OCI-LY7 (cell line): Measurements from ENCODE around the gene SMG9. TPM values are rescaled to one million over a fixed set of nuclear protein-coding genes. Genes with fewer than 3 reads are reported as not detected.
A peak's percentile ranks its signal among the peaks of the same experiment; 100 is the strongest.

Experiments
- BruUV-seq: library from RNA; stranded (reverse); fragments of 400-500 nt; replicated peaks from 2 replicates; lab custom pipeline; 2021; lab: Mats Ljungman, UMichigan
- CTCF ChIA-PET: fragments of 300-600 bp; sonication (Branson Sonifier 250); formaldehyde crosslinking; loops from one replicate; lab custom pipeline; 2022; ENCODE audit warnings: antibody characterized with exemption; ENCODE audit not compliant: unreplicated experiment; lab: Charles Lee
- POLR2A ChIA-PET: fragments of 300-600 bp; sonication (Branson Sonifier 250); formaldehyde crosslinking; loops from one replicate; lab custom pipeline; 2022; ENCODE audit warnings: antibody characterized with exemption; lab: Charles Lee
- DNase-seq: peaks from one replicate; pipeline ENCODE4 v3.0.0-alpha.2; 2015; ENCODE audit warnings: low spot score
- H2AFZ ChIP-seq: fragments of 200-600 bp; sonication (generic), shearing (Covaris generic); 2 replicates; pipeline ENCODE4 v1.6.1; 2014; ENCODE audit warnings: mild to moderate bottlenecking, antibody characterized with exemption, low read length, moderate library complexity
- H3K27ac ChIP-seq: fragments of 200-600 bp; sonication (generic); 2 replicates; pipeline ENCODE4 v1.5.1; 2014; ENCODE audit warnings: mixed run types, low read depth, mild to moderate bottlenecking, moderate library complexity, low read length, inconsistent platforms; ENCODE audit not compliant: poor library complexity, severe bottlenecking
- H3K36me3 ChIP-seq: fragments of 200-600 bp; sonication (generic); 2 replicates; pipeline ENCODE4 v1.6.1; 2014; ENCODE audit warnings: mild to moderate bottlenecking, antibody characterized with exemption, low read length, moderate library complexity, mixed read lengths; ENCODE audit not compliant: insufficient read depth
- H3K4me1 ChIP-seq: fragments of 200-600 bp; sonication (generic); 2 replicates; pipeline ENCODE4 v1.5.1; 2014; ENCODE audit warnings: mild to moderate bottlenecking, low read length; ENCODE audit not compliant: insufficient read depth, poor library complexity, severe bottlenecking
- H3K4me2 ChIP-seq: fragments of 200-600 bp; sonication (generic); 2 replicates; pipeline ENCODE4 v1.6.1; 2014; ENCODE audit warnings: mild to moderate bottlenecking, low read length
- H3K4me3 ChIP-seq: fragments of 200-600 bp; sonication (generic); 2 replicates; pipeline ENCODE4 v1.5.1; 2014; ENCODE audit warnings: mild to moderate bottlenecking, low read depth, low read length; ENCODE audit not compliant: poor library complexity, severe bottlenecking
- H3K79me2 ChIP-seq: fragments of 200-600 bp; sonication (generic); 2 replicates; pipeline ENCODE4 v1.6.1; 2016; ENCODE audit warnings: low read depth, mild to moderate bottlenecking, low read length, moderate library complexity, mixed read lengths; ENCODE audit not compliant: insufficient read depth
- H3K9me2 ChIP-seq: fragments of 200-600 bp; sonication (generic); 2 replicates; pipeline ENCODE4 v1.6.1; 2016; ENCODE audit warnings: mild to moderate bottlenecking, low read length, mixed read lengths; ENCODE audit not compliant: insufficient read depth
- H3K9me3 ChIP-seq: fragments of 200-600 bp; sonication (generic); 2 replicates; pipeline ENCODE4 v1.6.1; 2014; ENCODE audit warnings: mild to moderate bottlenecking, mixed run types, low read length, mixed read lengths
- H4K20me1 ChIP-seq: fragments of 200-600 bp; sonication (generic); 2 replicates; pipeline ENCODE4 v1.6.1; 2014; ENCODE audit warnings: mild to moderate bottlenecking, antibody characterized with exemption, low read length, moderate library complexity, mixed read lengths; ENCODE audit not compliant: insufficient read depth
- CTCF ChIP-seq: fragments of 200-600 bp; sonication (generic); conservative IDR thresholded peaks from 2 replicates; pipeline ENCODE4 v1.5.1; 2014; ENCODE audit warnings: mild to moderate bottlenecking, antibody characterized with exemption, low read length, moderate library complexity, mixed read lengths
- EZH2phosphoT487 ChIP-seq: fragments of 200-600 bp; sonication (generic); IDR thresholded peaks from 2 replicates; pipeline ENCODE4 v1.6.1; 2018; ENCODE audit warnings: low read depth, borderline replicate concordance, mild to moderate bottlenecking, mixed run types, antibody characterized with exemption, low read length, moderate library complexity, mixed read lengths
- intact Hi-C: fragments of 100-400 bp; cut with micrococcal nuclease; formaldehyde crosslinking; loops from one replicate; pipeline ENCODE4 v1.10.0; 2022; ENCODE audit not compliant: unreplicated experiment
- total RNA-seq, 2 experiments: library from RNA; depleted of rRNA in 1 of 2; stranded (reverse); fragments of >200 nt in 1 of 2; shearing (Covaris generic) in 1 of 2; gene quantifications; 2 replicates each; pipeline ENCODE4 v1.2.3, GENCODE V29; 2014 to 2022

The SMG9 gene
- total RNA-seq, 2 experiments from 2014 or later: 65.6 to 75.5 TPM

- intact Hi-C loops: no loop called here
- H3K79me2 ChIP-seq: no peaks in the 10 kb centered on the region
- no peak overlapping the region for H2AFZ ChIP-seq
- peaks cover 92% of the 10 kb centered on the region for H3K4me1 ChIP-seq
- H3K4me3 ChIP-seq: no peak overlapping the region
- no peaks in the 10 kb centered on the region for H3K9me2 ChIP-seq
- no peak for DNase-seq
- H4K20me1 ChIP-seq: no peaks in the 10 kb centered on the region
- CTCF ChIA-PET: no interaction called here
- H3K27ac ChIP-seq: no peak overlapping the region
- POLR2A ChIA-PET: interaction anchor here (1.0 to 6.7 kb wide), 2 partner anchors 8 to 16 kb away, joined by 5 to 49 read pairs; partner anchors contain the start of genes KCNN4 and SMG9
- BruUV-seq: no TSS peak
- TF ChIP-seq EZH2phosphoT487: no peak
- TF ChIP-seq CTCF: no peak
- H3K36me3 ChIP-seq: peaks cover 31% of the 10 kb centered on the region
- H3K9me3 ChIP-seq: no peaks in the 10 kb centered on the region
- no peak overlapping the region for H3K4me2 ChIP-seq
These were observed 8.1 kb upstream of the SMG9 start for GRCh38 chr19:43762814-43763213.

GRCh38 chr19:43760941-43761340, 6.2 kb upstream of the SMG9 start:
- no peak for DNase-seq
- Histone ChIP-seq H3K4me2 (no peak overlapping the region), H4K20me1 (no peaks in the 10 kb centered on the region), H2AFZ (no peak overlapping the region), H3K4me3 (no peak overlapping the region), H3K9me3 (no peaks in the 10 kb centered on the region), H3K9me2 (no peaks in the 10 kb centered on the region), H3K4me1 (peaks cover 92% of the 10 kb centered on the region), H3K79me2 (peaks cover 8% of the 10 kb centered on the region; the same call in 1 of the 2 replicates), H3K36me3 (peaks cover 20% of the 10 kb centered on the region), H3K27ac (peak overlapping the region; percentile 5)
- no TSS peak for BruUV-seq
- ChIA-PET POLR2A (interaction anchor here (1.3 to 2.1 kb wide), 2 partner anchors 10 to 18 kb away, joined by 3 to 4 read pairs; no protein-coding TSS in a partner anchor), CTCF (no interaction called here)
- intact Hi-C loops: no loop called here
- TF ChIP-seq CTCF (no peak), EZH2phosphoT487 (no peak)

- ChIA-PET POLR2A (interaction anchor here (1.1 to 2.1 kb wide), 4 partner anchors 8 to 132 kb away, joined by 3 to 4 read pairs (median 4); no protein-coding TSS in a partner anchor), CTCF (interaction anchor here (0.6 kb wide), 1 partner anchor 17 kb away, joined by 3 read pairs; no protein-coding TSS in a partner anchor)
- peak overlapping the region; percentile 98 for H3K27ac ChIP-seq
These were observed 4.8 kb upstream of the SMG9 start for GRCh38 chr19:43759515-43759914.

More at GRCh38 chr19:43759515-43759914, 4.8 kb upstream of the SMG9 start:
- peak; percentile 56 for DNase-seq
- TF ChIP-seq EZH2phosphoT487 (no peak), CTCF (peak; percentile 73)
- intact Hi-C loops: no loop called here
- BruUV-seq: no TSS peak
- H4K20me1 ChIP-seq: no peaks in the 10 kb centered on the region
- H3K4me1 ChIP-seq: peaks cover 80% of the 10 kb centered on the region
- H3K4me3 ChIP-seq: peak overlapping the region; percentile 21
- H3K4me2 ChIP-seq: peak overlapping the region; percentile 50
- peaks cover 14% of the 10 kb centered on the region for H3K36me3 ChIP-seq
- H2AFZ ChIP-seq: peak overlapping the region; percentile 66; the same call in 1 of the 2 replicates
- no peaks in the 10 kb centered on the region for H3K9me3 ChIP-seq
- no peaks in the 10 kb centered on the region for H3K9me2 ChIP-seq
- peaks cover 15% of the 10 kb centered on the region; the same call in 1 of the 2 replicates for H3K79me2 ChIP-seq
